Esophagus squamous epithelium (tissue), 4 donors: ENCODE data around the gene NEDD8.

ENCODE experiments used
- CTCF ChIP-seq, 6 experiments: fragments of 450-650 bp in 4 of 6; fragments of 200-600 bp in 2 of 6; sonication (generic) in 2 of 6; IDR thresholded peaks; one replicate each; pipeline ENCODE4 v1.5.1; 2016 to 2019; ENCODE audit warnings: antibody characterized with exemption in 6 of 6, mild to moderate bottlenecking in 4 of 6, moderate library complexity in 4 of 6
- POLR2A ChIP-seq, 4 donors: fragments of 450-650 bp; IDR thresholded peaks; one replicate each; pipeline ENCODE4 v1.6.1; 2017; ENCODE audit warnings: antibody characterized with exemption in 4 of 4, mild to moderate bottlenecking in 4 of 4, moderate library complexity in 3 of 4

- no peak for TF ChIP-seq CTCF (IDR thresholded peaks at IDR 0.05)
- TF ChIP-seq POLR2A (IDR thresholded peaks at IDR 0.05), result no peak
Observed at GRCh38 chr14:24176599-24176998, 55.6 kb downstream of the NEDD8 start.
